ENCODE results near the gene SLC16A5.

The SLC16A5 gene

GRCh38 chr17:75118307-75118706, 30.6 kb downstream of the SLC16A5 start:
- no peak overlapping the region for H3K4me3 ChIP-seq (ENCODE audit: low read depth, low read length)
- H2BK12ac ChIP-seq (ENCODE audit: low read length): no peak overlapping the region
- no peak for DNase-seq
- H2BK5ac ChIP-seq (ENCODE audit: low read depth, low read length, poor library complexity): no peak overlapping the region
- no peak overlapping the region for H4K8ac ChIP-seq (ENCODE audit: low read depth, low read length)
- H3K79me1 ChIP-seq (ENCODE audit: low read length): peaks cover 2% of the 10 kb centered on the region
- H2BK120ac ChIP-seq (ENCODE audit: insufficient read depth, low read length, poor library complexity): no peak overlapping the region
- no peak overlapping the region for H3K27ac ChIP-seq (ENCODE audit: low read depth, low read length)
- no peak overlapping the region for H3K23ac ChIP-seq (ENCODE audit: low read length)
- no peak overlapping the region for H2AK5ac ChIP-seq (ENCODE audit: low read length)
- H3K18ac ChIP-seq (ENCODE audit: low read length): no peak overlapping the region
- no peak overlapping the region for H3K9ac ChIP-seq (ENCODE audit: low read length)
- no peaks in the 10 kb centered on the region for H3K27me3 ChIP-seq (ENCODE audit: insufficient read depth, low read length)
- H3K4ac ChIP-seq (ENCODE audit: low read depth, low read length): no peak overlapping the region
- H2AFZ ChIP-seq (ENCODE audit: insufficient read depth, low read length, poor library complexity): no peak overlapping the region
- no peak overlapping the region for H3K4me2 ChIP-seq (ENCODE audit: low read length)
- no peak overlapping the region for H4K91ac ChIP-seq (ENCODE audit: low read depth, low read length)
- H3K79me2 ChIP-seq (ENCODE audit: control insufficient read depth, insufficient read depth, low read length, poor library complexity): no peaks in the 10 kb centered on the region
- no peak overlapping the region for H3K14ac ChIP-seq (ENCODE audit: low read length)
- H3K9me3 ChIP-seq (ENCODE audit: insufficient read depth, low read depth, low read length): no peaks in the 10 kb centered on the region
- H4K12ac ChIP-seq (ENCODE audit: low read depth, low read length): no peak overlapping the region
- H3K36me3 ChIP-seq (ENCODE audit: control insufficient read depth in 1 of 2, insufficient read depth in 2 of 2, low read length in 2 of 2): peaks cover 4 to 14% of the 10 kb centered on the region in 2 experiments
- H3K4me1 ChIP-seq (ENCODE audit: control insufficient read depth in 1 of 2, insufficient read depth in 2 of 2, low read length in 2 of 2): peaks cover 0 to 3% of the 10 kb centered on the region in 2 experiments
- WGBS (ENCODE audit: extremely low coverage, insufficient coverage, insufficient read length): no CpG with 5 or more reads among the region's 14 CpGs

- Histone ChIP-seq H2BK12ac (ENCODE audit: low read length) (no peak overlapping the region), H3K36me3 (ENCODE audit: control insufficient read depth in 1 of 2, insufficient read depth in 2 of 2, low read length in 2 of 2) (peaks cover 7 to 8% of the 10 kb centered on the region in 2 experiments), H3K18ac (ENCODE audit: low read length) (no peak overlapping the region), H3K4ac (ENCODE audit: low read depth, low read length) (no peak overlapping the region), H3K79me1 (ENCODE audit: low read length) (no peaks in the 10 kb centered on the region), H3K27ac (ENCODE audit: low read depth, low read length) (no peak overlapping the region), H3K4me1 (ENCODE audit: control insufficient read depth in 1 of 2, insufficient read depth in 2 of 2, low read length in 2 of 2) (no peaks in the 10 kb centered on the region), H3K23ac (ENCODE audit: low read length) (no peak overlapping the region), H3K4me2 (ENCODE audit: low read length) (no peak overlapping the region), H3K79me2 (ENCODE audit: control insufficient read depth, insufficient read depth, low read length, poor library complexity) (no peaks in the 10 kb centered on the region), H3K9me3 (ENCODE audit: insufficient read depth, low read depth, low read length) (peaks cover 2% of the 10 kb centered on the region), H2AK5ac (ENCODE audit: low read length) (no peak overlapping the region), H4K91ac (ENCODE audit: low read depth, low read length) (no peak overlapping the region), H4K8ac (ENCODE audit: low read depth, low read length) (no peak overlapping the region), H3K14ac (ENCODE audit: low read length) (no peak overlapping the region), H3K27me3 (ENCODE audit: insufficient read depth, low read length) (no peaks in the 10 kb centered on the region), H2BK5ac (ENCODE audit: low read depth, low read length, poor library complexity) (no peak overlapping the region), H2AFZ (ENCODE audit: insufficient read depth, low read length, poor library complexity) (no peak overlapping the region), H3K9ac (ENCODE audit: low read length) (no peak overlapping the region), H4K12ac (ENCODE audit: low read depth, low read length) (no peak overlapping the region), H2BK120ac (ENCODE audit: insufficient read depth, low read length, poor library complexity) (no peak overlapping the region), H3K4me3 (ENCODE audit: low read depth, low read length) (no peak overlapping the region)
- DNase-seq: peak; percentile 70 to 78
- no CpG with 5 or more reads among the region's 19 CpGs for WGBS (ENCODE audit: extremely low coverage, insufficient coverage, insufficient read length)
Observed at GRCh38 chr17:75124041-75124818, 36.5 kb downstream of the SLC16A5 start.

- Histone ChIP-seq H2BK5ac (ENCODE audit: low read depth, low read length, poor library complexity) (no peak overlapping the region), H3K23ac (ENCODE audit: low read length) (no peak overlapping the region), H3K9me3 (ENCODE audit: insufficient read depth, low read depth, low read length) (peaks cover 2% of the 10 kb centered on the region), H3K27ac (ENCODE audit: low read depth, low read length) (no peak overlapping the region), H2BK12ac (ENCODE audit: low read length) (no peak overlapping the region), H4K12ac (ENCODE audit: low read depth, low read length) (no peak overlapping the region), H3K18ac (ENCODE audit: low read length) (peak overlapping the region; percentile 3), H3K79me1 (ENCODE audit: low read length) (no peaks in the 10 kb centered on the region), H3K4me3 (ENCODE audit: low read depth, low read length) (no peak overlapping the region), H3K4me2 (ENCODE audit: low read length) (no peak overlapping the region), H2AFZ (ENCODE audit: insufficient read depth, low read length, poor library complexity) (no peak overlapping the region), H2AK5ac (ENCODE audit: low read length) (no peak overlapping the region), H4K8ac (ENCODE audit: low read depth, low read length) (no peak overlapping the region), H3K9ac (ENCODE audit: low read length) (no peak overlapping the region), H4K91ac (ENCODE audit: low read depth, low read length) (no peak overlapping the region), H3K4ac (ENCODE audit: low read depth, low read length) (no peak overlapping the region), H3K4me1 (ENCODE audit: control insufficient read depth in 1 of 2, insufficient read depth in 2 of 2, low read length in 2 of 2) (no peaks in the 10 kb centered on the region), H3K14ac (ENCODE audit: low read length) (no peak overlapping the region), H3K27me3 (ENCODE audit: insufficient read depth, low read length) (no peaks in the 10 kb centered on the region), H3K79me2 (ENCODE audit: control insufficient read depth, insufficient read depth, low read length, poor library complexity) (no peaks in the 10 kb centered on the region), H2BK120ac (ENCODE audit: insufficient read depth, low read length, poor library complexity) (no peak overlapping the region), H3K36me3 (ENCODE audit: control insufficient read depth in 1 of 2, insufficient read depth in 2 of 2, low read length in 2 of 2) (peaks cover 12 to 13% of the 10 kb centered on the region in 2 experiments)
- DNase-seq: no peak
- no CpG with 5 or more reads among the region's 4 CpGs for WGBS (ENCODE audit: extremely low coverage, insufficient coverage, insufficient read length)
Observed at GRCh38 chr17:75124819-75125162, 37.0 kb downstream of the SLC16A5 start.

- Histone ChIP-seq H2AFZ (ENCODE audit: insufficient read depth, low read length, poor library complexity) (no peak overlapping the region), H3K4ac (ENCODE audit: low read depth, low read length) (no peak overlapping the region), H3K14ac (ENCODE audit: low read length) (no peak overlapping the region), H3K4me2 (ENCODE audit: low read length) (no peak overlapping the region), H4K12ac (ENCODE audit: low read depth, low read length) (no peak overlapping the region), H3K4me3 (ENCODE audit: low read depth, low read length) (no peak overlapping the region), H3K79me1 (ENCODE audit: low read length) (peaks cover 2% of the 10 kb centered on the region), H2BK120ac (ENCODE audit: insufficient read depth, low read length, poor library complexity) (no peak overlapping the region), H4K8ac (ENCODE audit: low read depth, low read length) (no peak overlapping the region), H3K9me3 (ENCODE audit: insufficient read depth, low read depth, low read length) (peaks cover 2% of the 10 kb centered on the region), H3K36me3 (ENCODE audit: control insufficient read depth in 1 of 2, insufficient read depth in 2 of 2, low read length in 2 of 2) (peaks cover 15 to 19% of the 10 kb centered on the region in 2 experiments), H3K27me3 (ENCODE audit: insufficient read depth, low read length) (no peaks in the 10 kb centered on the region), H3K18ac (ENCODE audit: low read length) (no peak overlapping the region), H4K91ac (ENCODE audit: low read depth, low read length) (no peak overlapping the region), H3K27ac (ENCODE audit: low read depth, low read length) (no peak overlapping the region), H2AK5ac (ENCODE audit: low read length) (no peak overlapping the region), H3K79me2 (ENCODE audit: control insufficient read depth, insufficient read depth, low read length, poor library complexity) (peaks cover 2% of the 10 kb centered on the region), H3K9ac (ENCODE audit: low read length) (no peak overlapping the region), H2BK5ac (ENCODE audit: low read depth, low read length, poor library complexity) (no peak overlapping the region), H3K4me1 (ENCODE audit: control insufficient read depth in 1 of 2, insufficient read depth in 2 of 2, low read length in 2 of 2) (peaks cover 0 to 4% of the 10 kb centered on the region in 2 experiments), H3K23ac (ENCODE audit: low read length) (no peak overlapping the region), H2BK12ac (ENCODE audit: low read length) (no peak overlapping the region)
- WGBS (ENCODE audit: extremely low coverage, insufficient coverage, insufficient read length): no CpG with 5 or more reads among the region's 3 CpGs
- no peak for DNase-seq
Observed at GRCh38 chr17:75125984-75126383, 38.2 kb downstream of the SLC16A5 start.
